Measurements from ENCODE around the gene CHD1.

Gene CHD1

GRCh38 chr5:98928873-98929709 lies at the start of gene CHD1:
CHD1 (minus strand) TSS chr5:98929007; CDS start chr5:98926386, 2,621 bp downstream.
- peak within 1 kb of the TSS; percentile 96 to 99 for H3K9ac ChIP-seq (ENCODE audit: low read depth in 1 of 2, low read length in 2 of 2)
- peak within 1 kb of the TSS; percentile 99 for H3K27ac ChIP-seq (ENCODE audit: low read depth, low read length)
- H3K36me3 ChIP-seq (ENCODE audit: control insufficient read depth in 1 of 2, insufficient read depth in 2 of 2, low read length in 2 of 2) = peaks cover 0 to 9% of the 10 kb centered on the region in 2 donors
- no peaks in the 10 kb centered on the region for H3K27me3 ChIP-seq (ENCODE audit: control insufficient read depth in 1 of 2, insufficient read depth in 2 of 2, low read length in 2 of 2)
- H3K9me3 ChIP-seq (ENCODE audit: control insufficient read depth in 1 of 2, low read length in 2 of 2) = no peaks in the 10 kb centered on the region
- H3K4me1 ChIP-seq (ENCODE audit: control insufficient read depth in 1 of 2, insufficient read depth in 2 of 2, low read length in 2 of 2) = peaks cover 8 to 19% of the 10 kb centered on the region in 2 donors
- peak within 1 kb of the TSS; percentile 85 to 94 for H3K4me3 ChIP-seq (ENCODE audit: low read depth in 1 of 2, low read length in 2 of 2)

DNA sequence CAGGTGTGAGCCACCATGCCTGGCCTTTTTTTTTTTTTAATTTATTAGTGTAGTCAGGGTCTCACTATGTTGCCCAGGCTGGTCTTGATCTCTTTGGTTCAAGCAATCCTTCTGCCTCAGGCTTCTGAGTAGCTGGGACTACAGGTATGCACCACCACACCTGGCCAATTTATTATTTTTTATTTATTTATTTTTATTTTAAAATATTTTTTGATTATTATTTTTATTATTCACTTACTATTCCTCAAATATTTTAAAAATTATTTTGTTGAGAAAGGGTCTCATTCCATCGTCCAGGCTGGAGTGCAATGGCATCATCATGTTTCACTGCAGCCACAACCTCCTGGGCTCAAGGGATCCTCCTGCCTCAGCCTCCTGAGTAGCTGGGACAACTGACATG lies 49.7 kb upstream of the CHD1 start:
- Histone ChIP-seq H3K27ac (ENCODE audit: low read depth, low read length) (no peak overlapping the region), H3K9ac (ENCODE audit: low read depth in 1 of 2, low read length in 2 of 2) (no peak overlapping the region), H3K9me3 (ENCODE audit: control insufficient read depth in 1 of 2, low read length in 2 of 2) (no peaks in the 10 kb centered on the region), H3K4me1 (ENCODE audit: control insufficient read depth in 1 of 2, insufficient read depth in 2 of 2, low read length in 2 of 2) (no peaks in the 10 kb centered on the region), H3K36me3 (ENCODE audit: control insufficient read depth in 1 of 2, insufficient read depth in 2 of 2, low read length in 2 of 2) (no peaks in the 10 kb centered on the region), H3K27me3 (ENCODE audit: control insufficient read depth in 1 of 2, insufficient read depth in 2 of 2, low read length in 2 of 2) (no peaks in the 10 kb centered on the region), H3K4me3 (ENCODE audit: low read depth in 1 of 2, low read length in 2 of 2) (no peak overlapping the region)

GRCh38 chr5:98977723-98978122 lies 48.9 kb upstream of the CHD1 start:
- H3K27ac ChIP-seq (ENCODE audit: low read depth, low read length) = no peak overlapping the region
- H3K9ac ChIP-seq (ENCODE audit: low read depth in 1 of 2, low read length in 2 of 2) = no peak overlapping the region
- H3K4me3 ChIP-seq (ENCODE audit: low read depth in 1 of 2, low read length in 2 of 2) = no peak overlapping the region
- no peaks in the 10 kb centered on the region for H3K4me1 ChIP-seq (ENCODE audit: control insufficient read depth in 1 of 2, insufficient read depth in 2 of 2, low read length in 2 of 2)
- H3K36me3 ChIP-seq (ENCODE audit: control insufficient read depth in 1 of 2, insufficient read depth in 2 of 2, low read length in 2 of 2) = no peaks in the 10 kb centered on the region
- H3K9me3 ChIP-seq (ENCODE audit: control insufficient read depth in 1 of 2, low read length in 2 of 2) = no peaks in the 10 kb centered on the region
- H3K27me3 ChIP-seq (ENCODE audit: control insufficient read depth in 1 of 2, insufficient read depth in 2 of 2, low read length in 2 of 2) = no peaks in the 10 kb centered on the region

DNA sequence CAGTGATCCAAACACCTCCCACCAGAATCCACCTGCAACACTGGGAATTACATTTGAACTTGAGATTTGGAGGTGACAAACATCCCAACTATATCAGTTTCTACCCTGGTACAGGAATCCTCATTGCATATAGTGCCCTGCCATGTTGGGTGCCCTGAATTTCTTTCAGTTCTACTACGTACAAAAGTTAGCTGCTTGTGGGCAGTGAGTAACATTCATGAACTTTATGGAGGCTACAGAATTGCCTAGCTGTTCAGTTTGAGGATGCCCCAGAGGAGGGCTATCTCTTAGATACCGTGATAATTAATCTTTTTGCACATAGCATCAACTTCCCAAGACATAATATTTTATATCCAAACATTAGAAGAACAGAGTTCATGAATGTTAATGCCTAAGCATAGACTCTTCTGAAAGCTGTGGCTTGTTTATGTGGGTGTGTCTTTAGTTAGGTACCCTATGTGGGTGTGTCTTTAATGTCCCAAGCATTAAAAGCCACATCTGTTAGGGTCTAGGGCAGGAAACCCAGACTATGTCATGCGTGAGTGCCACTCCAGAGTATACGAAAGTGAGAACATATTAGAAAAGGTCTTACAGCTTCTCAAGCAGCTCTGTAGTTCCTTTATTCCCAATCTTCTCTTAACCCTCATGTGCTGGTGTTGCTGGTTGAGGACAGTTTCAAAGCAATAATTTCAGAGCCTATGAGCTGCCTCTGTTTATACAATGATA lies 47.0 kb upstream of the CHD1 start:
- Histone ChIP-seq H3K27me3 (ENCODE audit: control insufficient read depth in 1 of 2, insufficient read depth in 2 of 2, low read length in 2 of 2) (no peaks in the 10 kb centered on the region), H3K36me3 (ENCODE audit: control insufficient read depth in 1 of 2, insufficient read depth in 2 of 2, low read length in 2 of 2) (no peaks in the 10 kb centered on the region), H3K4me1 (ENCODE audit: control insufficient read depth in 1 of 2, insufficient read depth in 2 of 2, low read length in 2 of 2) (no peaks in the 10 kb centered on the region), H3K4me3 (ENCODE audit: low read depth in 1 of 2, low read length in 2 of 2) (no peak overlapping the region), H3K9me3 (ENCODE audit: control insufficient read depth in 1 of 2, low read length in 2 of 2) (no peaks in the 10 kb centered on the region), H3K27ac (ENCODE audit: low read depth, low read length) (no peak overlapping the region), H3K9ac (ENCODE audit: low read depth in 1 of 2, low read length in 2 of 2) (no peak overlapping the region)

GRCh38 chr5:98975223-98975622 lies 46.4 kb upstream of the CHD1 start:
- Histone ChIP-seq H3K9me3 (ENCODE audit: control insufficient read depth in 1 of 2, low read length in 2 of 2) (no peaks in the 10 kb centered on the region), H3K27ac (ENCODE audit: low read depth, low read length) (no peak overlapping the region), H3K9ac (ENCODE audit: low read depth in 1 of 2, low read length in 2 of 2) (no peak overlapping the region)

GRCh38 chr5:98969400-98969799 lies 40.6 kb upstream of the CHD1 start:
- Histone ChIP-seq H3K27ac (ENCODE audit: low read depth, low read length) (no peak overlapping the region), H3K9ac (ENCODE audit: low read depth in 1 of 2, low read length in 2 of 2) (no peak overlapping the region), H3K36me3 (ENCODE audit: control insufficient read depth in 1 of 2, insufficient read depth in 2 of 2, low read length in 2 of 2) (no peaks in the 10 kb centered on the region)

More at GRCh38 chr5:98975223-98975622, 46.4 kb upstream of the CHD1 start:
- Histone ChIP-seq H3K4me3 (ENCODE audit: low read depth in 1 of 2, low read length in 2 of 2) (no peak overlapping the region), H3K27me3 (ENCODE audit: control insufficient read depth in 1 of 2, insufficient read depth in 2 of 2, low read length in 2 of 2) (no peaks in the 10 kb centered on the region), H3K36me3 (ENCODE audit: control insufficient read depth in 1 of 2, insufficient read depth in 2 of 2, low read length in 2 of 2) (no peaks in the 10 kb centered on the region), H3K4me1 (ENCODE audit: control insufficient read depth in 1 of 2, insufficient read depth in 2 of 2, low read length in 2 of 2) (no peaks in the 10 kb centered on the region)

GRCh38 chr5:98968056-98968564 lies 39.3 kb upstream of the CHD1 start:
- Histone ChIP-seq H3K4me3 (ENCODE audit: low read depth in 1 of 2, low read length in 2 of 2) (no peak overlapping the region), H3K36me3 (ENCODE audit: control insufficient read depth in 1 of 2, insufficient read depth in 2 of 2, low read length in 2 of 2) (no peaks in the 10 kb centered on the region), H3K9ac (ENCODE audit: low read depth in 1 of 2, low read length in 2 of 2) (no peak overlapping the region), H3K4me1 (ENCODE audit: control insufficient read depth in 1 of 2, insufficient read depth in 2 of 2, low read length in 2 of 2) (no peaks in the 10 kb centered on the region), H3K9me3 (ENCODE audit: control insufficient read depth in 1 of 2, low read length in 2 of 2) (peaks cover 0 to 5% of the 10 kb centered on the region in 2 donors), H3K27me3 (ENCODE audit: control insufficient read depth in 1 of 2, insufficient read depth in 2 of 2, low read length in 2 of 2) (no peaks in the 10 kb centered on the region), H3K27ac (ENCODE audit: low read depth, low read length) (no peak overlapping the region)

More at GRCh38 chr5:98969400-98969799, 40.6 kb upstream of the CHD1 start:
- Histone ChIP-seq H3K4me1 (ENCODE audit: control insufficient read depth in 1 of 2, insufficient read depth in 2 of 2, low read length in 2 of 2) (no peaks in the 10 kb centered on the region), H3K27me3 (ENCODE audit: control insufficient read depth in 1 of 2, insufficient read depth in 2 of 2, low read length in 2 of 2) (no peaks in the 10 kb centered on the region), H3K9me3 (ENCODE audit: control insufficient read depth in 1 of 2, low read length in 2 of 2) (peaks cover 0 to 5% of the 10 kb centered on the region in 2 donors), H3K4me3 (ENCODE audit: low read depth in 1 of 2, low read length in 2 of 2) (no peak overlapping the region)

DNA sequence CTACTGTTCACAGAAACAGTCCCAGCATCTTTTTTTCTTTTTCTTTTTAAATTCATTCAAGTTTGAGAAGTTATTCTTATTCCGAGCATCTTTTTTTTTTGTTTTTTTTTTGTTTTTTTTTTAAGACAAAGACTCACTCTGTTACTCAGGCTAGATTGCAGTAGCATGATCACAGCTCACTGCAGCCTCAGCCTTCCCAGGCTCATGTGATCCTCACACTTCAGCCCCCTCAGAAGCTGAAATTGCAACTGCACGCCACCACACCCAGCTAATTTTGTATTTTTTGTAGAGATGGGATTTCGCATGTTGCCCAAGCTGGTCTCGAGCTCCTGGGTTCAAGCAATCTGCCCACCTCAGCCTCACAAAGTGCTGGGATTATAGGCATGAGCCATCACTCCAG lies 36.4 kb upstream of the CHD1 start:
- Histone ChIP-seq H3K9me3 (ENCODE audit: control insufficient read depth in 1 of 2, low read length in 2 of 2) (peaks cover 0 to 5% of the 10 kb centered on the region in 2 donors), H3K4me3 (ENCODE audit: low read depth in 1 of 2, low read length in 2 of 2) (no peak overlapping the region), H3K9ac (ENCODE audit: low read depth in 1 of 2, low read length in 2 of 2) (no peak overlapping the region), H3K4me1 (ENCODE audit: control insufficient read depth in 1 of 2, insufficient read depth in 2 of 2, low read length in 2 of 2) (no peaks in the 10 kb centered on the region), H3K36me3 (ENCODE audit: control insufficient read depth in 1 of 2, insufficient read depth in 2 of 2, low read length in 2 of 2) (no peaks in the 10 kb centered on the region), H3K27ac (ENCODE audit: low read depth, low read length) (no peak overlapping the region), H3K27me3 (ENCODE audit: control insufficient read depth in 1 of 2, insufficient read depth in 2 of 2, low read length in 2 of 2) (no peaks in the 10 kb centered on the region)

DNA sequence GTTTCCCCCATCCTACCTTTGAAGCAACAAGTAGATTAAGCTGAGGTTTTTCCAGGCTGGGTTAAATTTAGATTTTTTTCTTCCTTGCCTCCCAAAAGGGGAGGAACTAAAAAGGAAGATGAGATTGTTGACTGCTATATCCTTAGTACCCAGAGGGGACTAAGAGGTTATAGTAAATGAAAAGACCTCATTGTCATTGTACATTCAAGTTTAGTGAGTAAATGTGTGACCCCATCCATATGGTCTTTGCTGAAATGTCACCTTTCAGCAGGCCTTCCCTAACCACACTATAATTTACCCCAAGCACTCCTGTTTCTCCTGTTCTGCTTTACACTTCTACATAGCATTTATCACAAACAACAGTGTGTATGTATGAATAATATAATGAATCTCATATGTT lies 35.8 kb upstream of the CHD1 start:
- peaks cover 0 to 5% of the 10 kb centered on the region in 2 donors for H3K9me3 ChIP-seq (ENCODE audit: control insufficient read depth in 1 of 2, low read length in 2 of 2)
- H3K27me3 ChIP-seq (ENCODE audit: control insufficient read depth in 1 of 2, insufficient read depth in 2 of 2, low read length in 2 of 2) = no peaks in the 10 kb centered on the region
- H3K4me1 ChIP-seq (ENCODE audit: control insufficient read depth in 1 of 2, insufficient read depth in 2 of 2, low read length in 2 of 2) = no peaks in the 10 kb centered on the region
- no peak overlapping the region for H3K27ac ChIP-seq (ENCODE audit: low read depth, low read length)
- H3K36me3 ChIP-seq (ENCODE audit: control insufficient read depth in 1 of 2, insufficient read depth in 2 of 2, low read length in 2 of 2) = no peaks in the 10 kb centered on the region
- no peak overlapping the region for H3K4me3 ChIP-seq (ENCODE audit: low read depth in 1 of 2, low read length in 2 of 2)
- no peak overlapping the region for H3K9ac ChIP-seq (ENCODE audit: low read depth in 1 of 2, low read length in 2 of 2)

GRCh38 chr5:98963019-98963418 lies 34.2 kb upstream of the CHD1 start:
- H3K9me3 ChIP-seq (ENCODE audit: control insufficient read depth in 1 of 2, low read length in 2 of 2) = peaks cover 0 to 5% of the 10 kb centered on the region in 2 donors
- H3K9ac ChIP-seq (ENCODE audit: low read depth in 1 of 2, low read length in 2 of 2) = no peak overlapping the region
- no peak overlapping the region for H3K27ac ChIP-seq (ENCODE audit: low read depth, low read length)
- H3K4me3 ChIP-seq (ENCODE audit: low read depth in 1 of 2, low read length in 2 of 2) = no peak overlapping the region
- no peaks in the 10 kb centered on the region for H3K27me3 ChIP-seq (ENCODE audit: control insufficient read depth in 1 of 2, insufficient read depth in 2 of 2, low read length in 2 of 2)
- no peaks in the 10 kb centered on the region for H3K36me3 ChIP-seq (ENCODE audit: control insufficient read depth in 1 of 2, insufficient read depth in 2 of 2, low read length in 2 of 2)
- no peaks in the 10 kb centered on the region for H3K4me1 ChIP-seq (ENCODE audit: control insufficient read depth in 1 of 2, insufficient read depth in 2 of 2, low read length in 2 of 2)

Data from duodenal mucosa (tissue), 2 donors.